H1 (cell line): Measurements from ENCODE around the gene BTBD10. TPM values are rescaled to one million over a fixed set of nuclear protein-coding genes. Genes with fewer than 3 reads are reported as not detected.

Experiments used
- CTCF ChIA-PET: fragments of 300-600 bp; sonication (Branson Sonifier 250); formaldehyde crosslinking; loops from one replicate; lab custom pipeline; 2021; ENCODE audit not compliant: partially characterized antibody; lab: Charles Lee
- POLR2A ChIA-PET: fragments of 300-600 bp; sonication (Branson Sonifier 250); formaldehyde crosslinking; loops from one replicate; lab custom pipeline; 2021; ENCODE audit warnings: inconsistent platforms; ENCODE audit not compliant: partially characterized antibody; lab: Charles Lee
- DNase-seq, 2 experiments: peaks; one replicate each; pipeline versions ENCODE4 v3.0.0 to v3.0.0-alpha.2; 2010 to 2022; ENCODE audit warnings: low spot score in 2 of 2, low read depth in 1 of 2, mixed read lengths in 1 of 2
- FAIRE-seq: peaks from 2 replicates; lab custom pipeline; 2011; peaks lifted over from hg19 to GRCh38; lab: Jason Lieb, UNC
- H2AFZ ChIP-seq: 2 replicates; pipeline ENCODE4 v1.8.1; 2012; ENCODE audit warnings: low read length, inconsistent platforms
- H2AK5ac ChIP-seq: 2 replicates; pipeline ENCODE4 v1.6.1; 2013; ENCODE audit warnings: low read depth, low read length
- H2BK120ac ChIP-seq: replicated peaks from 2 replicates; pipeline ENCODE3; 2013; ENCODE audit warnings: low read depth, low read length, inconsistent platforms
- H2BK12ac ChIP-seq: 2 replicates; pipeline ENCODE4 v1.6.1; 2013; ENCODE audit warnings: low read depth, low read length
- H2BK15ac ChIP-seq: 2 replicates; pipeline ENCODE4 v1.6.1; 2013; ENCODE audit warnings: low read length
- H2BK20ac ChIP-seq: 2 replicates; pipeline ENCODE4 v1.6.1; 2013; ENCODE audit warnings: low read length
- H2BK5ac ChIP-seq: 2 replicates; pipeline ENCODE4 v1.6.1; 2013; ENCODE audit warnings: low read depth, low read length
- H3K14ac ChIP-seq: 2 replicates; pipeline ENCODE4 v1.6.1; 2013; ENCODE audit warnings: inconsistent platforms; ENCODE audit not compliant: insufficient read length
- H3K18ac ChIP-seq: 2 replicates; pipeline ENCODE4 v1.6.1; 2013; ENCODE audit warnings: low read length; ENCODE audit errors: extremely low read depth
- H3K23ac ChIP-seq: 2 replicates; pipeline ENCODE4 v1.6.1; 2013; ENCODE audit warnings: inconsistent platforms; ENCODE audit not compliant: insufficient read length
- H3K23me2 ChIP-seq: 2 replicates; pipeline ENCODE4 v1.6.1; 2013; ENCODE audit warnings: low read depth, low read length
- H3K27ac ChIP-seq: 2 replicates; pipeline ENCODE4 v1.6.1; 2011; ENCODE audit warnings: low read depth, low read length, inconsistent platforms
- H3K27me3 ChIP-seq, 4 experiments: replicated peaks in 1 of 4; 1 replicate in 1 of 4; 2 replicates in 3 of 4; pipeline versions ENCODE4 v1.6.1 to v1.8.1; 2011 to 2013; ENCODE audit warnings: low read length in 3 of 4, mild to moderate bottlenecking in 3 of 4, inconsistent platforms in 2 of 4, mixed read lengths in 2 of 4, moderate library complexity in 1 of 4; ENCODE audit not compliant: control insufficient read depth in 3 of 4, insufficient read depth in 3 of 4; ENCODE audit errors: extremely low read depth in 1 of 4
- H3K36me3 ChIP-seq, 4 experiments: 2 replicates each; pipeline versions ENCODE4 v1.6.1 to v1.8.1; 2011 to 2013; ENCODE audit warnings: mild to moderate bottlenecking in 4 of 4, low read length in 3 of 4, moderate library complexity in 2 of 4, control low read depth in 1 of 4, inconsistent platforms in 1 of 4; ENCODE audit not compliant: insufficient read depth in 4 of 4, control insufficient read depth in 2 of 4
- H3K4ac ChIP-seq: replicated peaks from 2 replicates; pipeline ENCODE3; 2013; ENCODE audit warnings: low read length, low read depth, mixed read lengths, inconsistent platforms; ENCODE audit not compliant: insufficient read length
- H3K4me1 ChIP-seq, 4 experiments: replicated peaks in 1 of 4; 1 replicate in 1 of 4; 2 replicates in 3 of 4; pipeline versions ENCODE4 v1.6.1 to v1.8.1; 2011 to 2013; ENCODE audit warnings: low read length in 3 of 4, inconsistent platforms in 2 of 4, mixed read lengths in 1 of 4; ENCODE audit not compliant: insufficient read depth in 4 of 4, control insufficient read depth in 3 of 4
- H3K4me2 ChIP-seq, 2 experiments: 2 replicates each; pipeline versions ENCODE4 v1.6.1 to v1.8.1; 2011 to 2013; ENCODE audit warnings: low read depth in 2 of 2, low read length in 2 of 2, control low read depth in 1 of 2, inconsistent platforms in 1 of 2, mild to moderate bottlenecking in 1 of 2; ENCODE audit not compliant: insufficient read depth in 1 of 2
- H3K4me3 ChIP-seq, 4 experiments: fragments of 200-600, 300-600 bp in 1 of 4; sonication (generic), shearing (Covaris generic), sonication (Bioruptor Twin) in 1 of 4; 2 replicates each; pipeline versions ENCODE4 v1.5.1 to v1.8.1; 2011 to 2016; ENCODE audit warnings: low read length in 4 of 4, low read depth in 3 of 4, control low read depth in 2 of 4, inconsistent platforms in 2 of 4, mild to moderate bottlenecking in 2 of 4, mixed read lengths in 1 of 4, moderate library complexity in 1 of 4; ENCODE audit not compliant: insufficient read depth in 2 of 4; ENCODE audit errors: extremely low read depth in 1 of 4
- H3K56ac ChIP-seq: replicated peaks from 2 replicates; pipeline ENCODE3; 2013; ENCODE audit warnings: low read depth, mild to moderate bottlenecking, mixed read lengths, low read length, inconsistent platforms; ENCODE audit not compliant: insufficient read length
- H3K79me1 ChIP-seq: 2 replicates; pipeline ENCODE4 v1.6.1; 2013; ENCODE audit warnings: low read depth, low read length, control low read depth
- H3K79me2 ChIP-seq, 2 experiments: 2 replicates each; pipeline versions ENCODE4 v1.6.1 to v1.8.1; 2012 to 2013; ENCODE audit warnings: low read length in 2 of 2, mild to moderate bottlenecking in 2 of 2, inconsistent platforms in 1 of 2; ENCODE audit not compliant: insufficient read depth in 2 of 2, control insufficient read depth in 1 of 2
- H3K9ac ChIP-seq, 4 experiments: replicated peaks in 1 of 4; 1 replicate in 1 of 4; 2 replicates in 3 of 4; pipeline versions ENCODE4 v1.6.1 to v1.8.1; 2011 to 2013; ENCODE audit warnings: low read depth in 3 of 4, low read length in 3 of 4, control low read depth in 2 of 4, mild to moderate bottlenecking in 2 of 4, moderate library complexity in 2 of 4, inconsistent platforms in 1 of 4; ENCODE audit errors: extremely low read depth in 1 of 4
- H3K9me3 ChIP-seq, 2 experiments: 2 replicates each; pipeline versions ENCODE4 v1.6.1 to v1.8.1; 2012 to 2013; ENCODE audit warnings: mild to moderate bottlenecking in 2 of 2, moderate library complexity in 2 of 2, control low read depth in 1 of 2, inconsistent platforms in 1 of 2, low read depth in 1 of 2, low read length in 1 of 2, mixed read lengths in 1 of 2; ENCODE audit not compliant: insufficient read depth in 2 of 2
- H4K20me1 ChIP-seq, 2 experiments: replicated peaks in 1 of 2; 2 replicates each; pipeline versions ENCODE3 to v1.8.1; 2011 to 2013; ENCODE audit warnings: inconsistent platforms in 2 of 2, low read length in 2 of 2, mild to moderate bottlenecking in 1 of 2; ENCODE audit not compliant: insufficient read depth in 2 of 2, control insufficient read depth in 1 of 2
- H4K5ac ChIP-seq: 2 replicates; pipeline ENCODE4 v1.6.1; 2013; ENCODE audit warnings: low read length, low read depth, mixed read lengths, inconsistent platforms; ENCODE audit not compliant: insufficient read length
- H4K8ac ChIP-seq: 2 replicates; pipeline ENCODE4 v1.8.0; 2013; ENCODE audit warnings: mild to moderate bottlenecking, moderate library complexity, low read length, inconsistent platforms; ENCODE audit not compliant: insufficient read depth; ENCODE audit errors: extremely low read depth
- H4K91ac ChIP-seq: replicated peaks from 2 replicates; pipeline ENCODE3; 2013; ENCODE audit warnings: low read length, mixed read lengths, inconsistent platforms; ENCODE audit not compliant: insufficient read length
- CBX8 ChIP-seq: fragments of 300-800, 300-1000 bp; sonication (generic); IDR thresholded peaks from 2 replicates; pipeline ENCODE4 v1.7.1; 2016; ENCODE audit warnings: low read depth, low read length, borderline replicate concordance
- KDM5A ChIP-seq: fragments of 200-600 bp; IDR thresholded peaks from 2 replicates; pipeline ENCODE4 v1.7.1; 2012; ENCODE audit warnings: mild to moderate bottlenecking, low read length, inconsistent platforms, mixed read lengths
- PHF8 ChIP-seq: fragments of 200-600 bp; sonication (generic); conservative IDR thresholded peaks from 2 replicates; pipeline ENCODE4 v1.7.1; 2012; ENCODE audit warnings: low read depth, mild to moderate bottlenecking, inconsistent platforms, low read length, moderate library complexity
- WGBS, 2 experiments: shearing (Covaris generic) in 1 of 2; methylation state at CpG; one replicate each; pipeline versions ENCODE4 v1.1.6 to v1.1.7; 2013 to 2015; ENCODE audit warnings: low lambda C conversion rate in 2 of 2, mixed read lengths in 2 of 2, inconsistent platforms in 1 of 2, low coverage in 1 of 2, missing lambda C conversion rate in 1 of 2; ENCODE audit not compliant: insufficient replicate concordance in 2 of 2, insufficient coverage in 1 of 2, insufficient read length in 1 of 2; ENCODE audit errors: extremely low coverage in 1 of 2, missing lambda C conversion rate in 1 of 2; 5-methylcytosine and 5-hydroxymethylcytosine counted together
- polyA plus RNA-seq, 7 experiments: library from polyadenylated mRNA; depleted of rRNA in 3 of 7; stranded (reverse) in 5 of 7; unstranded in 2 of 7; fragments of >200 nt in 5 of 7; fragments of 200-250 nt in 2 of 7; gene quantifications; 1 replicate in 5 of 7; 2 replicates in 1 of 7; 4 replicates in 1 of 7; pipeline versions ENCODE4 v1.2.1 to v1.2.3, GENCODE V29; 2011 to 2013; ENCODE audit warnings: missing spikeins in 2 of 7, mixed read lengths in 2 of 7
- total RNA-seq: library from RNA; stranded (reverse); fragmentation: NEBNext Ultra II Directional; extraction: Animal tissue kit (Norgen Biotek cat#: 25700); gene quantifications from 2 replicates; pipeline ENCODE4 v1.2.1, GENCODE V29; 2021

BTBD10 gene
- total and polyA plus RNA-seq, 2 of the 8 experiments (the other 6 are each of a cell fraction or from before 2014, with no cell fraction given), result 13.8 to 22.2 TPM

GRCh38 chr11:13502492-13502891 lies 39.5 kb upstream of the BTBD10 start:
- H3K4me3 ChIP-seq, result no peak overlapping the region
- no peak overlapping the region for H2BK120ac ChIP-seq
- no peak overlapping the region for H3K23ac ChIP-seq
- no peaks in the 10 kb centered on the region for H3K4me1 ChIP-seq
- DNase-seq (no peak), FAIRE-seq (no peak)
- no peak overlapping the region for H2BK12ac ChIP-seq
- H3K27ac ChIP-seq, result no peak overlapping the region
- TF ChIP-seq PHF8, result no peak
- TF ChIP-seq CBX8, result no peak
- TF ChIP-seq KDM5A, result no peak
- no peak overlapping the region for H4K8ac ChIP-seq
- no peak overlapping the region for H4K91ac ChIP-seq
- H3K9me3 ChIP-seq, result no peaks in the 10 kb centered on the region
- H3K79me1 ChIP-seq, result no peaks in the 10 kb centered on the region
- no peak overlapping the region for H3K14ac ChIP-seq
- H2BK20ac ChIP-seq, result no peak overlapping the region
- H3K9ac ChIP-seq, result no peak overlapping the region
- no peaks in the 10 kb centered on the region for H3K36me3 ChIP-seq
- ChIA-PET CTCF (interaction anchor here (1.1 to 4.5 kb wide), 2 partner anchors 10 to 15 kb away, joined by 4 to 33 read pairs; no protein-coding TSS in a partner anchor), POLR2A (no interaction called here)
- H2AFZ ChIP-seq, result no peak overlapping the region
- H3K23me2 ChIP-seq, result no peaks in the 10 kb centered on the region
- no peak overlapping the region for H3K56ac ChIP-seq
- no peak overlapping the region for H3K4me2 ChIP-seq
- no peak overlapping the region for H2AK5ac ChIP-seq
- no peak overlapping the region for H2BK15ac ChIP-seq
- H3K4ac ChIP-seq, result no peak overlapping the region
- WGBS, 2 experiments, result 95% methylated on average over 1 of the region's 1 CpG; no CpG with 5 or more reads in 1 of the 2 experiments
- H2BK5ac ChIP-seq, result no peak overlapping the region
- H4K5ac ChIP-seq, result no peak overlapping the region
- no peaks in the 10 kb centered on the region for H3K27me3 ChIP-seq
- no peaks in the 10 kb centered on the region for H4K20me1 ChIP-seq
- H3K79me2 ChIP-seq, result no peaks in the 10 kb centered on the region
- H3K18ac ChIP-seq, result no peak overlapping the region
